Ovary (tissue), 3 donors: ENCODE measurements around the gene BPI.

ENCODE experiments used
- CTCF ChIP-seq, 3 donors: fragments of 450-650 bp in 2 of 3; fragments of 200-600 bp in 1 of 3; IDR thresholded peaks; one replicate each; pipeline versions ENCODE4 v1.5.1 to v1.8.0; 2016 to 2022; ENCODE audit warnings: antibody characterized with exemption in 3 of 3, mild to moderate bottlenecking in 1 of 3
- EP300 ChIP-seq: sonication (generic); formaldehyde crosslinking; IDR thresholded peaks from one replicate; pipeline ENCODE4 v1.6.1; 2017; ENCODE audit warnings: antibody characterized with exemption
- POLR2A ChIP-seq: fragments of 450-650 bp; IDR thresholded peaks from one replicate; pipeline ENCODE4 v1.6.1; 2017; ENCODE audit warnings: antibody characterized with exemption, mild to moderate bottlenecking, moderate library complexity
- donor health status: DM: no; HTN: no; CAD: no.

- TF ChIP-seq POLR2A, result no peak
- no peak for TF ChIP-seq CTCF (IDR thresholded peaks at IDR 0.05)
- no peak for TF ChIP-seq EP300
Measured at GRCh38 chr20:38256021-38256420, 47.9 kb upstream of the BPI start.
